ENCODE measurements around the gene TSHZ2. TPM values are rescaled to one million over a fixed set of nuclear protein-coding genes. Genes with fewer than 3 reads are reported as not detected.

The TSHZ2 gene
- polyA plus RNA-seq, 1 donor from 2014 or later, result 4.6 TPM

DNA sequence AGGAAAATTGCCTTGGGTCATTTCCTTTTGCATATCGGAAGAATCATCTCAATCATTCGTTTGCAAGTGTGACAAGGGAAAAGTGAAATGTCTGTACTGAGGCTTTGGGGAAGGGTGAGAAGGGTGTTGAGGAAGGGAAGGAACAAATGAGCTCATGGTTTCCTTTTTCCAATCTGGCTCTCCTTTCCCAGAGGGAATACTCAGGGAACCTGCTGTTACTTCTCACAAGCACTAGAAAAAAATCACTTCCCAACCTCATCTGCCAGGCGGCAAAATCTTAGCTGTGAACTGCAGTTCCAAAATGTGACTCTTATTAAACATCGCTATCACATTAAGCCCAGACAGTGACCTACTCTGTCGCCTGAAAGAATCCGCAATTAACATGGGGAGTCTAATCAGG is 363.4 kb downstream of the TSHZ2 start:
- Histone ChIP-seq H2AFZ (ENCODE audit: low read depth, low read length) (no peak overlapping the region), H3K9me2 (ENCODE audit: insufficient read depth, low read length) (no peaks in the 10 kb centered on the region), H3F3A (ENCODE audit: insufficient read depth, low read length, poor library complexity, severe bottlenecking) (no peaks in the 10 kb centered on the region), H3K79me2 (replicated peaks; ENCODE audit: insufficient read depth, low read length) (no peaks in the 10 kb centered on the region), H3K27ac (ENCODE audit: low read length) (no peak overlapping the region), H3K9me3 (ENCODE audit: low read length) (no peaks in the 10 kb centered on the region), H3K9ac (ENCODE audit: low read length) (no peak overlapping the region), H4K20me1 (ENCODE audit: insufficient read depth) (no peaks in the 10 kb centered on the region), H3K36me3 (ENCODE audit: insufficient read depth, low read length) (no peaks in the 10 kb centered on the region), H3K4me2 (ENCODE audit: low read length) (no peak overlapping the region), H3K27me3 (ENCODE audit: insufficient read depth, low read depth, low read length) (no peaks in the 10 kb centered on the region), H3K4me3 (ENCODE audit: low read length) (no peak overlapping the region)
- TF ChIP-seq POLR2AphosphoS5 (IDR thresholded peaks at IDR 0.05) (no peak), EZH2 (IDR thresholded peaks at IDR 0.05; ENCODE audit: borderline replicate concordance, insufficient read depth, low read length, poor library complexity, severe bottlenecking) (no peak), TAF1 (IDR thresholded peaks at IDR 0.05; ENCODE audit: low read depth) (no peak)

DNA sequence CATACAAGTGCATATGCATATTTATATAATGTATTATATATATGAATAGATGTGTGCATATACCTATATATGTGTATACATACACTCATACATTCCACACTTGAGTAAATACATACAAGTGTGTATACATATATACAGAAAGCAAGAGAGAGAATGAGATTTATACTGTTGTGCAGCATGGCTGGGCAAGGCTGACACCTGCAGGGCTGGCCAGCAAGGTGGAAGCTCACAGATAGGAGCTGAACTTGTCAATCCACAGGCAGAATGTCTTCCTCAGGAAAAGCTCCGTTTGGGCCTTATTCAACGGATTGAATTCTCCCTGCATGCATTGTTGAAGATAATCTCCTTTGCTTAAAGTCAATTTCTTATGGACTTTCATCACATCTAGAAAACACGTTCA is 364.7 kb downstream of the TSHZ2 start:
- Histone ChIP-seq H4K20me1 (ENCODE audit: insufficient read depth) (no peaks in the 10 kb centered on the region), H3K4me3 (ENCODE audit: low read length) (no peak overlapping the region), H3K27ac (ENCODE audit: low read length) (no peak overlapping the region), H3K9me2 (ENCODE audit: insufficient read depth, low read length) (no peaks in the 10 kb centered on the region), H3K27me3 (ENCODE audit: insufficient read depth, low read depth, low read length) (no peaks in the 10 kb centered on the region), H3K36me3 (ENCODE audit: insufficient read depth, low read length) (no peaks in the 10 kb centered on the region), H2AFZ (ENCODE audit: low read depth, low read length) (no peak overlapping the region), H3K9me3 (ENCODE audit: low read length) (no peaks in the 10 kb centered on the region), H3K9ac (ENCODE audit: low read length) (no peak overlapping the region), H3F3A (ENCODE audit: insufficient read depth, low read length, poor library complexity, severe bottlenecking) (no peaks in the 10 kb centered on the region), H3K79me2 (replicated peaks; ENCODE audit: insufficient read depth, low read length) (no peaks in the 10 kb centered on the region), H3K4me2 (ENCODE audit: low read length) (no peak overlapping the region)
- TF ChIP-seq EP300 (conservative IDR thresholded peaks at IDR 0.05; ENCODE audit: poor library complexity, severe bottlenecking) (no peak), POLR2AphosphoS5 (IDR thresholded peaks at IDR 0.05) (no peak), RAD21 (conservative IDR thresholded peaks at IDR 0.05) (peak; percentile 68), SMC3 (conservative IDR thresholded peaks at IDR 0.05; ENCODE audit: poor library complexity) (peak; percentile 66)
- TF ChIP-seq, protein P1, sequence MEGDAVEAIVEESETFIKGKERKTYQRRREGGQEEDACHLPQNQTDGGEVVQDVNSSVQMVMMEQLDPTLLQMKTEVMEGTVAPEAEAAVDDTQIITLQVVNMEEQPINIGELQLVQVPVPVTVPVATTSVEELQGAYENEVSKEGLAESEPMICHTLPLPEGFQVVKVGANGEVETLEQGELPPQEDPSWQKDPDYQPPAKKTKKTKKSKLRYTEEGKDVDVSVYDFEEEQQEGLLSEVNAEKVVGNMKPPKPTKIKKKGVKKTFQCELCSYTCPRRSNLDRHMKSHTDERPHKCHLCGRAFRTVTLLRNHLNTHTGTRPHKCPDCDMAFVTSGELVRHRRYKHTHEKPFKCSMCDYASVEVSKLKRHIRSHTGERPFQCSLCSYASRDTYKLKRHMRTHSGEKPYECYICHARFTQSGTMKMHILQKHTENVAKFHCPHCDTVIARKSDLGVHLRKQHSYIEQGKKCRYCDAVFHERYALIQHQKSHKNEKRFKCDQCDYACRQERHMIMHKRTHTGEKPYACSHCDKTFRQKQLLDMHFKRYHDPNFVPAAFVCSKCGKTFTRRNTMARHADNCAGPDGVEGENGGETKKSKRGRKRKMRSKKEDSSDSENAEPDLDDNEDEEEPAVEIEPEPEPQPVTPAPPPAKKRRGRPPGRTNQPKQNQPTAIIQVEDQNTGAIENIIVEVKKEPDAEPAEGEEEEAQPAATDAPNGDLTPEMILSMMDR (IDR thresholded peaks at IDR 0.05; ENCODE audit: poor library complexity, severe bottlenecking), result peak; percentile 53

DNA sequence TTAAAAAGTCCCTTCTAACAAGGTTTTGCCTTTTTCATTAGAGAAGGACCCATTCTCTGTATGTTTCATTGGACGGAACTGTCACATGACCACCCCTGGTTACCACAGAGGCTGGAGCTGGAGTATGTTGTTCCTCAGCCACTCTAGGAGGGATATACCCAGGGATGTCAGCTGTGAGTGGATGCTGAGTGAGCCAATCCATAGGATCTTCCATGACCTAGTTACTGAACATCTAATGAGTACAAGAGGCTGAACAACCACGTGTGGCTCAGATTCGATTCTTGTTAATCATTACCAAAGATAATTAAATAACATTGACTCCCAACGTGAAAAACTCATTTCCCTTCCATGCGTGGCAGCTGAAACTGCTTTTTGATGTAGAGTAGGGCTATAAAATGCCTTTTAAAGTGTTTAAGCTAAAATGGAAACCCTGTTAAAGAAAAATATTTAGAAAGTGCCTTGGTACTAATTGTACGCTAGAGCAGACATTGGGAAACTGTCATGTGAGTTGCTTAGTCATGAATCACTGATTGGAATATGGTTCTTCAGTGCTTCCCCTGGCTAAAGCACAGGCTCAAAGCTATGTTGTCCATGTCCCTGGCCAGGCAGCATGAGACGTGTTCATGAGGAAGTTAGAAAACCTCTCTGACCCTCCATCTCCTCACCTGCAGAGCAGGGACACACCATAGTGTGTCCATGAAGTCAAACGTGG is 365.4 kb downstream of the TSHZ2 start:
- H3F3A ChIP-seq (ENCODE audit: insufficient read depth, low read length, poor library complexity, severe bottlenecking), result no peaks in the 10 kb centered on the region
- no peaks in the 10 kb centered on the region for H3K9me3 ChIP-seq (ENCODE audit: low read length)
- H4K20me1 ChIP-seq (ENCODE audit: insufficient read depth), result no peaks in the 10 kb centered on the region
- H3K27ac ChIP-seq (ENCODE audit: low read length), result no peak overlapping the region
- no peaks in the 10 kb centered on the region for H3K27me3 ChIP-seq (ENCODE audit: insufficient read depth, low read depth, low read length)
- no peaks in the 10 kb centered on the region for H3K9me2 ChIP-seq (ENCODE audit: insufficient read depth, low read length)
- H3K36me3 ChIP-seq (ENCODE audit: insufficient read depth, low read length), result no peaks in the 10 kb centered on the region
- H3K79me2 ChIP-seq (replicated peaks; ENCODE audit: insufficient read depth, low read length), result no peaks in the 10 kb centered on the region
- no peak overlapping the region for H3K4me3 ChIP-seq (ENCODE audit: low read length)
- H2AFZ ChIP-seq (ENCODE audit: low read depth, low read length), result no peak overlapping the region
- TF ChIP-seq EZH2 (IDR thresholded peaks at IDR 0.05; ENCODE audit: borderline replicate concordance, insufficient read depth, low read length, poor library complexity, severe bottlenecking) (no peak), POLR2AphosphoS5 (IDR thresholded peaks at IDR 0.05) (no peak)
- no peak overlapping the region for H3K9ac ChIP-seq (ENCODE audit: low read length)
- no peak overlapping the region for H3K4me2 ChIP-seq (ENCODE audit: low read length)

DNA sequence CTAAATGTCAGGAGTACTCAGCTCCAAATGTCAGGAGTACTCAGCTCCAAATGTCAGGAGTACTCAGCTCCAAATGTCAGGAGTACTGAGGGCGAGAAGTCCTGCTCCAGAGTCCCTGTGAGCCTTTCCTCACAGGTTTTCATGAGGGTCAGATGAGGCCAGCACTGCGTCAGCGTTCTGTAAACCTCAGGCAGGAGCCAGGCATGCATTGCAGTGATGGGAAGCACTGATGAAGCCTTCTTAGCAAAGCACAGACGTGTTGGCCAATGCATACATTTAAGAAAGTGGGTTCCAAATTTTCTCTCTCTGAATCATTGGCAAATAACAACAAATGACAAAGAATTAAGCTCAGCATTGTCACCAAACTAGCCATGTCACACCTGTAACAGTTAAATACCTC is 366.6 kb downstream of the TSHZ2 start:
- TF ChIP-seq POLR2AphosphoS5 (IDR thresholded peaks at IDR 0.05), result no peak
- TF ChIP-seq, protein P2, sequence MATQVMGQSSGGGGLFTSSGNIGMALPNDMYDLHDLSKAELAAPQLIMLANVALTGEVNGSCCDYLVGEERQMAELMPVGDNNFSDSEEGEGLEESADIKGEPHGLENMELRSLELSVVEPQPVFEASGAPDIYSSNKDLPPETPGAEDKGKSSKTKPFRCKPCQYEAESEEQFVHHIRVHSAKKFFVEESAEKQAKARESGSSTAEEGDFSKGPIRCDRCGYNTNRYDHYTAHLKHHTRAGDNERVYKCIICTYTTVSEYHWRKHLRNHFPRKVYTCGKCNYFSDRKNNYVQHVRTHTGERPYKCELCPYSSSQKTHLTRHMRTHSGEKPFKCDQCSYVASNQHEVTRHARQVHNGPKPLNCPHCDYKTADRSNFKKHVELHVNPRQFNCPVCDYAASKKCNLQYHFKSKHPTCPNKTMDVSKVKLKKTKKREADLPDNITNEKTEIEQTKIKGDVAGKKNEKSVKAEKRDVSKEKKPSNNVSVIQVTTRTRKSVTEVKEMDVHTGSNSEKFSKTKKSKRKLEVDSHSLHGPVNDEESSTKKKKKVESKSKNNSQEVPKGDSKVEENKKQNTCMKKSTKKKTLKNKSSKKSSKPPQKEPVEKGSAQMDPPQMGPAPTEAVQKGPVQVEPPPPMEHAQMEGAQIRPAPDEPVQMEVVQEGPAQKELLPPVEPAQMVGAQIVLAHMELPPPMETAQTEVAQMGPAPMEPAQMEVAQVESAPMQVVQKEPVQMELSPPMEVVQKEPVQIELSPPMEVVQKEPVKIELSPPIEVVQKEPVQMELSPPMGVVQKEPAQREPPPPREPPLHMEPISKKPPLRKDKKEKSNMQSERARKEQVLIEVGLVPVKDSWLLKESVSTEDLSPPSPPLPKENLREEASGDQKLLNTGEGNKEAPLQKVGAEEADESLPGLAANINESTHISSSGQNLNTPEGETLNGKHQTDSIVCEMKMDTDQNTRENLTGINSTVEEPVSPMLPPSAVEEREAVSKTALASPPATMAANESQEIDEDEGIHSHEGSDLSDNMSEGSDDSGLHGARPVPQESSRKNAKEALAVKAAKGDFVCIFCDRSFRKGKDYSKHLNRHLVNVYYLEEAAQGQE (IDR thresholded peaks at IDR 0.05; ENCODE audit: borderline replicate concordance), result no peak
- TF ChIP-seq RAD21 (conservative IDR thresholded peaks at IDR 0.05), result no peak
- no peak for TF ChIP-seq TAF1 (IDR thresholded peaks at IDR 0.05; ENCODE audit: low read depth)
- no peak for TF ChIP-seq EZH2 (IDR thresholded peaks at IDR 0.05; ENCODE audit: borderline replicate concordance, insufficient read depth, low read length, poor library complexity, severe bottlenecking)
- no peak for TF ChIP-seq EP300 (conservative IDR thresholded peaks at IDR 0.05; ENCODE audit: poor library complexity, severe bottlenecking)
- Histone ChIP-seq H3K9me3 (ENCODE audit: low read length) (no peaks in the 10 kb centered on the region), H3K79me2 (replicated peaks; ENCODE audit: insufficient read depth, low read length) (no peaks in the 10 kb centered on the region), H2AFZ (ENCODE audit: low read depth, low read length) (no peak overlapping the region), H3K4me2 (ENCODE audit: low read length) (no peak overlapping the region), H3K36me3 (ENCODE audit: insufficient read depth, low read length) (no peaks in the 10 kb centered on the region), H3K9me2 (ENCODE audit: insufficient read depth, low read length) (no peaks in the 10 kb centered on the region), H3K27ac (ENCODE audit: low read length) (no peak overlapping the region), H4K20me1 (ENCODE audit: insufficient read depth) (no peaks in the 10 kb centered on the region), H3K4me3 (ENCODE audit: low read length) (no peak overlapping the region), H3K9ac (ENCODE audit: low read length) (no peak overlapping the region), H3F3A (ENCODE audit: insufficient read depth, low read length, poor library complexity, severe bottlenecking) (no peaks in the 10 kb centered on the region), H3K27me3 (ENCODE audit: insufficient read depth, low read depth, low read length) (no peaks in the 10 kb centered on the region)
